K562 (cell line): ENCODE results near the gene ZNF629. TPM values are rescaled to one million over a fixed set of nuclear protein-coding genes. Genes with fewer than 3 reads are reported as not detected.

Experiments used
- BRCA1 ChIP-seq, 2 experiments: fragments of 450-650 bp in 1 of 2; sonication (generic) in 1 of 2; formaldehyde crosslinking in 1 of 2; IDR thresholded peaks; 2 replicates each; pipeline versions ENCODE4 v1.5.0 to v1.6.1; 2017 to 2020; ENCODE audit warnings: mild to moderate bottlenecking in 1 of 2, missing genetic modification reagents in 1 of 2
- BRD4 ChIP-seq: fragments of 200-600 bp; sonication (generic); IDR thresholded peaks from 2 replicates; pipeline ENCODE4 v1.6.1; 2017; ENCODE audit warnings: inconsistent platforms
- CEBPG ChIP-seq, 3 experiments: fragments of 200-800 bp in 1 of 3; sonication (Bioruptor generic) in 1 of 3; sonication (generic) in 1 of 3; formaldehyde crosslinking in 1 of 3; IDR thresholded peaks in 2 of 3; conservative IDR thresholded peaks in 1 of 3; 2 replicates each; pipeline versions ENCODE4 v1.6.1 to v1.8.0; 2016 to 2022; ENCODE audit warnings: missing compliant biosample characterization in 2 of 3, missing genetic modification characterization in 2 of 3, mild to moderate bottlenecking in 1 of 3, missing genetic modification reagents in 1 of 3
- COPS2 ChIP-seq: fragments of 450-650 bp; conservative IDR thresholded peaks from 2 replicates; pipeline ENCODE4 v1.6.1; 2016; ENCODE audit warnings: mild to moderate bottlenecking, moderate library complexity
- KAT7 ChIP-seq: sonication (generic); formaldehyde crosslinking; IDR thresholded peaks from 2 replicates; pipeline ENCODE4 v1.8.0; 2022; ENCODE audit warnings: missing genetic modification reagents, mild to moderate bottlenecking, borderline replicate concordance
- KDM1A ChIP-seq, 2 experiments: fragments of 450-650 bp; IDR thresholded peaks; 2 replicates each; pipeline ENCODE4 v1.6.1; 2016; ENCODE audit warnings: mild to moderate bottlenecking in 2 of 2
- MTF1 ChIP-seq: fragments of 250-450 bp; sonication (Bioruptor Pico); IDR thresholded peaks from 2 replicates; pipeline ENCODE4 v1.9.0; 2021; ENCODE audit warnings: moderate library complexity, mild to moderate bottlenecking, inconsistent platforms, borderline replicate concordance
- PURB ChIP-seq: sonication (generic); formaldehyde crosslinking; IDR thresholded peaks from 2 replicates; pipeline ENCODE4 v1.9.0; 2021; ENCODE audit warnings: low read depth, mild to moderate bottlenecking, missing genetic modification reagents
- RBM17 ChIP-seq: fragments of 200-400 bp; formaldehyde crosslinking; IDR thresholded peaks from 2 replicates; pipeline ENCODE4 v1.6.1; 2017; ENCODE audit warnings: low read depth, mild to moderate bottlenecking, low read length, borderline replicate concordance
- RNF2 ChIP-seq: sonication (generic); IDR thresholded peaks from 2 replicates; pipeline ENCODE4 v1.6.1; 2016
- SETDB1 ChIP-seq: IDR thresholded peaks from one replicate; pipeline ENCODE4 v1.6.1; 2012; ENCODE audit warnings: low read length, control low read depth, inconsistent platforms
- SMAD4 ChIP-seq: fragments of 250-450 bp; sonication (Bioruptor Pico); conservative IDR thresholded peaks from 2 replicates; pipeline ENCODE4 v1.8.0; 2021; ENCODE audit warnings: inconsistent platforms, mild to moderate bottlenecking, moderate library complexity
- TEAD4 ChIP-seq, 2 experiments: sonication (generic) in 1 of 2; formaldehyde crosslinking in 1 of 2; IDR thresholded peaks; 2 replicates each; pipeline versions ENCODE4 v1.6.1 to v1.8.0; 2012 to 2022; ENCODE audit warnings: borderline replicate concordance in 1 of 2, inconsistent platforms in 1 of 2, low read length in 1 of 2, mild to moderate bottlenecking in 1 of 2, missing genetic modification reagents in 1 of 2
- ZNF586 ChIP-seq: fragments of 450-650 bp; formaldehyde crosslinking; conservative IDR thresholded peaks from 2 replicates; pipeline ENCODE4 v1.4.0; 2020; ENCODE audit warnings: mild to moderate bottlenecking, moderate library complexity
- polyA plus RNA-seq, 8 experiments: library from polyadenylated mRNA; depleted of rRNA in 4 of 8; stranded (reverse) in 5 of 8; unstranded in 3 of 8; fragments of >200 nt; fragmentation: Nextera tagmentation in 2 of 8; fragmentation: Illumina TruSeq in 1 of 8; extraction: Ambion mirVana in 2 of 8; extraction: Trizol in 1 of 8; gene quantifications; 2 replicates each; pipeline versions ENCODE4 v1.2.1 to v1.2.3, GENCODE V29; 2011 to 2014; ENCODE audit warnings: inconsistent platforms in 1 of 8, missing spikeins in 1 of 8
- total RNA-seq, 7 experiments: library from RNA; depleted of rRNA in 6 of 7; stranded (reverse); fragments of >200 nt in 6 of 7; fragmentation: Illumina TruSeq in 2 of 7; extraction: Trizol in 2 of 7; gene quantifications; 2 replicates each; pipeline versions ENCODE4 v1.2.1 to v1.2.3, GENCODE V29; 2011 to 2021; ENCODE audit warnings: low replicate concordance in 1 of 7
- TF ChIP-seq, protein P1 (sequence below): sonication (generic); formaldehyde crosslinking; IDR thresholded peaks from 2 replicates; pipeline ENCODE4 v1.8.0; 2023; ENCODE audit warnings: mild to moderate bottlenecking, missing genetic modification reagents
- TF ChIP-seq, protein P2 (sequence below): fragments of 450-650 bp; conservative IDR thresholded peaks from 2 replicates; pipeline ENCODE4 v1.6.1; 2016; ENCODE audit warnings: missing genetic modification characterization, low read depth, mild to moderate bottlenecking, control low read depth, missing compliant biosample characterization
- TF ChIP-seq, protein P3 (sequence below): fragments of 450-650 bp; formaldehyde crosslinking; IDR thresholded peaks from 2 replicates; pipeline ENCODE4 v1.4.0; 2022; ENCODE audit warnings: missing genetic modification characterization
- TF ChIP-seq, protein P4 (sequence below): fragments of 250-450 bp; sonication (Bioruptor Pico); IDR thresholded peaks from 2 replicates; pipeline ENCODE4 v1.5.0; 2021
- TF ChIP-seq, protein P5 (sequence below), 3 experiments: fragments of 200-800 bp in 1 of 3; sonication (Bioruptor generic) in 1 of 3; sonication (generic) in 1 of 3; formaldehyde crosslinking in 1 of 3; IDR thresholded peaks; 2 replicates each; pipeline versions ENCODE4 v1.6.1 to v1.8.0; 2016 to 2022; ENCODE audit warnings: mild to moderate bottlenecking in 2 of 3, missing compliant biosample characterization in 2 of 3, missing genetic modification characterization in 2 of 3, missing genetic modification reagents in 1 of 3

Gene ZNF629
- total and polyA plus RNA-seq, 9 of the 15 experiments (the other 6 are each of a cell fraction or from before 2014, with no cell fraction given) = 0.44 to 18.8 (median 7.4) TPM

DNA sequence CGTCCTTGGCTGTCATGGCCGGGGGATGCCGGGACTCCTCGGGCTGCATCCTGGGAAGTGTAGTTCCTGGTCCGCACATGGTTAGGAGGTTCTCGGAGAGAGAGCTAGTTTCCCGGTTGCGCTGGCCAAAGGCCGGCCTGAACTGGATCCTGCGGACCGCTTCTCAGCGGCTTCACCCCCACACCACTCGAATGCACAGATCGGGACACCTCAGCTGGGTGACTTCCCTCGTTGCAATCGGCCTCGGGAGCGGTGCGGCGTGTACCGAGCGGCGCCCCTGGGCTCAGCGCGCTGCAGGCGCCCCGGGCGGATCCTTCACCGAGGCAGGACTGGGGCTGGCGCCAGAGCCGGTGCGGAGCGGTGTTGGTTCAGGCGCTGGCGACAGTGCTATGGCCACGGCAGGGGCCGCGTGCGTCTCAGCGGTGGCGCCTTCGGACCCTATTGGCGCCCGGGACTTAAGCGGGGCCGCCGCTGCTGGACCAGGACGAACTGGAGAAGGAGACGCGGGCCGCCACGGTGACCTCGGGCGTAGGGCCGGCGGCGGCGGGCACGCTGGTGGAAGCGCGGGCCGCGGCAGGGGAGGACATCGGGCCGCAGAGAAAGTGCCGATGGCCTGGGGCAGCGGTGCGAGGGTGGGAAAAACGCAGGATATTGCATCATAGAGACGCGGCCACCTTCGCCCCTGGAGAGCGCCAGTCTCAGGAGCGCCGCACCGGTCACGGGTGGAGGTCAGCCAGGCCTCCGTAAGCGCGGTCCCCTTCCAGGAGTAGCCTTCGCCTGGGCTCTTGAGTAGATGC, 11.4 kb downstream of the ZNF629 start (continued):
- TF ChIP-seq, protein P1, sequence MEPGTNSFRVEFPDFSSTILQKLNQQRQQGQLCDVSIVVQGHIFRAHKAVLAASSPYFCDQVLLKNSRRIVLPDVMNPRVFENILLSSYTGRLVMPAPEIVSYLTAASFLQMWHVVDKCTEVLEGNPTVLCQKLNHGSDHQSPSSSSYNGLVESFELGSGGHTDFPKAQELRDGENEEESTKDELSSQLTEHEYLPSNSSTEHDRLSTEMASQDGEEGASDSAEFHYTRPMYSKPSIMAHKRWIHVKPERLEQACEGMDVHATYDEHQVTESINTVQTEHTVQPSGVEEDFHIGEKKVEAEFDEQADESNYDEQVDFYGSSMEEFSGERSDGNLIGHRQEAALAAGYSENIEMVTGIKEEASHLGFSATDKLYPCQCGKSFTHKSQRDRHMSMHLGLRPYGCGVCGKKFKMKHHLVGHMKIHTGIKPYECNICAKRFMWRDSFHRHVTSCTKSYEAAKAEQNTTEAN (CRISPR knock-in tag) = no peak
- TF ChIP-seq, protein P2, sequence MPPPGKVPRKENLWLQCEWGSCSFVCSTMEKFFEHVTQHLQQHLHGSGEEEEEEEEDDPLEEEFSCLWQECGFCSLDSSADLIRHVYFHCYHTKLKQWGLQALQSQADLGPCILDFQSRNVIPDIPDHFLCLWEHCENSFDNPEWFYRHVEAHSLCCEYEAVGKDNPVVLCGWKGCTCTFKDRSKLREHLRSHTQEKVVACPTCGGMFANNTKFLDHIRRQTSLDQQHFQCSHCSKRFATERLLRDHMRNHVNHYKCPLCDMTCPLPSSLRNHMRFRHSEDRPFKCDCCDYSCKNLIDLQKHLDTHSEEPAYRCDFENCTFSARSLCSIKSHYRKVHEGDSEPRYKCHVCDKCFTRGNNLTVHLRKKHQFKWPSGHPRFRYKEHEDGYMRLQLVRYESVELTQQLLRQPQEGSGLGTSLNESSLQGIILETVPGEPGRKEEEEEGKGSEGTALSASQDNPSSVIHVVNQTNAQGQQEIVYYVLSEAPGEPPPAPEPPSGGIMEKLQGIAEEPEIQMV (tag) = peak; percentile 62; the same call in 1 of the 2 replicates
- TF ChIP-seq BRD4 (peak; percentile 78), SMAD4 (0 out of 2 replicates have a peak, but pooled peaks have one; percentile 49), RNF2 (peak; percentile 45), TEAD4 (IDR thresholded peaks at IDR 0.05; ENCODE audit: low read length) (no peak), TEAD4 (CRISPR knock-in tag; IDR thresholded peaks at IDR 0.05; ENCODE audit: borderline replicate concordance) (no peak), SETDB1 (no peak), BRCA1 (IDR thresholded peaks at IDR 0.05) (no peak), BRCA1 (CRISPR knock-in tag; IDR thresholded peaks at IDR 0.05) (no peak), KAT7 (CRISPR knock-in tag) (peak; percentile 97; the same call in 1 of the 2 replicates), CEBPG (CRISPR knock-in tag; IDR thresholded peaks at IDR 0.05) (peak; percentile 96), CEBPG (tag; conservative IDR thresholded peaks at IDR 0.05 in 1 of 2, IDR thresholded peaks at IDR 0.05 in 1 of 2) (peak; percentile 95 to 97), MTF1 (0 out of 2 replicates have a peak, but pooled peaks have one; percentile 26), RBM17 (no peak), PURB (CRISPR knock-in tag) (no peak), ZNF586 (CRISPR knock-in tag) (no peak), KDM1A (IDR thresholded peaks at IDR 0.05) (no peak), COPS2 (no peak)
- TF ChIP-seq, protein P3, sequence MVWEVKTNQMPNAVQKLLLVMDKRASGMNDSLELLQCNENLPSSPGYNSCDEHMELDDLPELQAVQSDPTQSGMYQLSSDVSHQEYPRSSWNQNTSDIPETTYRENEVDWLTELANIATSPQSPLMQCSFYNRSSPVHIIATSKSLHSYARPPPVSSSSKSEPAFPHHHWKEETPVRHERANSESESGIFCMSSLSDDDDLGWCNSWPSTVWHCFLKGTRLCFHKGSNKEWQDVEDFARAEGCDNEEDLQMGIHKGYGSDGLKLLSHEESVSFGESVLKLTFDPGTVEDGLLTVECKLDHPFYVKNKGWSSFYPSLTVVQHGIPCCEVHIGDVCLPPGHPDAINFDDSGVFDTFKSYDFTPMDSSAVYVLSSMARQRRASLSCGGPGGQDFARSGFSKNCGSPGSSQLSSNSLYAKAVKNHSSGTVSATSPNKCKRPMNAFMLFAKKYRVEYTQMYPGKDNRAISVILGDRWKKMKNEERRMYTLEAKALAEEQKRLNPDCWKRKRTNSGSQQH (CRISPR knock-in tag) = peak; percentile 80
- TF ChIP-seq, protein P4, sequence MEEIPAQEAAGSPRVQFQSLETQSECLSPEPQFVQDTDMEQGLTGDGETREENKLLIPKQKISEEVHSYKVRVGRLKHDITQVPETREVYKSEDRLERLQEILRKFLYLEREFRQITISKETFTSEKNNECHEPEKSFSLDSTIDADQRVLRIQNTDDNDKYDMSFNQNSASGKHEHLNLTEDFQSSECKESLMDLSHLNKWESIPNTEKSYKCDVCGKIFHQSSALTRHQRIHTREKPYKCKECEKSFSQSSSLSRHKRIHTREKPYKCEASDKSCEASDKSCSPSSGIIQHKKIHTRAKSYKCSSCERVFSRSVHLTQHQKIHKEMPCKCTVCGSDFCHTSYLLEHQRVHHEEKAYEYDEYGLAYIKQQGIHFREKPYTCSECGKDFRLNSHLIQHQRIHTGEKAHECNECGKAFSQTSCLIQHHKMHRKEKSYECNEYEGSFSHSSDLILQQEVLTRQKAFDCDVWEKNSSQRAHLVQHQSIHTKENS (CRISPR knock-in tag) = no peak
- TF ChIP-seq, protein P5, sequence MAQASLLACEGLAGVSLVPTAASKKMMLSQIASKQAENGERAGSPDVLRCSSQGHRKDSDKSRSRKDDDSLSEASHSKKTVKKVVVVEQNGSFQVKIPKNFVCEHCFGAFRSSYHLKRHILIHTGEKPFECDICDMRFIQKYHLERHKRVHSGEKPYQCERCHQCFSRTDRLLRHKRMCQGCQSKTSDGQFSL (CRISPR knock-in tag; IDR thresholded peaks at IDR 0.05) = peak; percentile 93
- TF ChIP-seq, protein P5 (tag; IDR thresholded peaks at IDR 0.05) = peak in 1 of 2 experiments; percentile 80; a peak in 2 of 4 replicates
